HepG2 (cell line): ENCODE data around the gene ZNF771. TPM values are rescaled to one million over a fixed set of nuclear protein-coding genes. Genes with fewer than 3 reads are reported as not detected.

Source experiments
- ATF7-NPFF ChIP-seq: sonication (generic); formaldehyde crosslinking; IDR thresholded peaks from 2 replicates; pipeline ENCODE4 v1.8.1; 2023; ENCODE audit warnings: mild to moderate bottlenecking, low read depth, missing genetic modification reagents, moderate library complexity
- DNMT3B ChIP-seq: conservative IDR thresholded peaks from 2 replicates; pipeline ENCODE4 v1.6.1; 2016; ENCODE audit warnings: missing biosample characterization, control low read depth
- GABPA ChIP-seq, 2 experiments: IDR thresholded peaks; 2 replicates each; pipeline ENCODE4 v1.6.1; 2011 to 2016; ENCODE audit warnings: low read depth in 2 of 2, low read length in 1 of 2, missing biosample characterization in 1 of 2, missing genetic modification characterization in 1 of 2
- KDM4B ChIP-seq: sonication (generic); formaldehyde crosslinking; IDR thresholded peaks from 2 replicates; pipeline ENCODE4 v1.4.0; 2020; ENCODE audit warnings: missing genetic modification reagents
- KDM5A ChIP-seq: fragments of 200-600 bp; sonication (generic); IDR thresholded peaks from 2 replicates; pipeline ENCODE4 v1.7.0; 2018; ENCODE audit warnings: antibody characterized with exemption, mild to moderate bottlenecking, low read length, borderline replicate concordance
- KLF15 ChIP-seq: sonication (generic); formaldehyde crosslinking; IDR thresholded peaks from 2 replicates; pipeline ENCODE4 v1.8.1; 2023; ENCODE audit warnings: borderline replicate concordance, mild to moderate bottlenecking, inconsistent platforms, missing genetic modification reagents, mixed read lengths
- ZBTB8A ChIP-seq: sonication (generic); formaldehyde crosslinking; IDR thresholded peaks from 2 replicates; pipeline ENCODE4 v1.4.0; 2020; ENCODE audit warnings: mild to moderate bottlenecking, low read depth, missing genetic modification reagents, borderline replicate concordance
- ZFAT ChIP-seq: sonication (generic); formaldehyde crosslinking; conservative IDR thresholded peaks from 2 replicates; pipeline ENCODE4 v1.8.1; 2023; ENCODE audit warnings: missing genetic modification reagents, inconsistent platforms
- ZNF225 ChIP-seq: sonication (generic); formaldehyde crosslinking; IDR thresholded peaks from 2 replicates; pipeline ENCODE4 v1.4.0; 2020; ENCODE audit warnings: mild to moderate bottlenecking, missing genetic modification reagents
- ZNF230 ChIP-seq: sonication (generic); formaldehyde crosslinking; IDR thresholded peaks from 2 replicates; pipeline ENCODE4 v1.4.0; 2020; ENCODE audit warnings: mild to moderate bottlenecking, missing genetic modification reagents
- ZNF274 ChIP-seq: sonication (generic); formaldehyde crosslinking; IDR thresholded peaks from 2 replicates; pipeline ENCODE4 v1.5.1; 2020; ENCODE audit warnings: mild to moderate bottlenecking, missing genetic modification reagents
- ZNF331 ChIP-seq: sonication (generic); formaldehyde crosslinking; IDR thresholded peaks from 2 replicates; pipeline ENCODE4 v1.4.0; 2020; ENCODE audit warnings: missing genetic modification reagents
- ZNF510 ChIP-seq: sonication (generic); formaldehyde crosslinking; IDR thresholded peaks from 2 replicates; pipeline ENCODE4 v1.4.0; 2020; ENCODE audit warnings: low read depth, mild to moderate bottlenecking, missing genetic modification reagents
- ZNF546 ChIP-seq: sonication (generic); formaldehyde crosslinking; conservative IDR thresholded peaks from 2 replicates; pipeline ENCODE4 v1.8.1; 2023; ENCODE audit warnings: mild to moderate bottlenecking, missing genetic modification reagents
- ZNF83 ChIP-seq: sonication (generic); formaldehyde crosslinking; IDR thresholded peaks from 2 replicates; pipeline ENCODE4 v1.4.0; 2020; ENCODE audit warnings: missing genetic modification reagents, mild to moderate bottlenecking, borderline replicate concordance
- polyA plus RNA-seq, 8 experiments: library from polyadenylated mRNA; depleted of rRNA in 3 of 8; stranded (reverse) in 7 of 8; unstranded in 1 of 8; fragments of >200 nt; fragmentation: Illumina TruSeq in 4 of 8; extraction: Trizol in 4 of 8; gene quantifications; 2 replicates each; pipeline versions ENCODE4 v1.2.1 to v1.2.3, GENCODE V29; 2011 to 2016; ENCODE audit warnings: low read depth in 4 of 8, missing spikeins in 1 of 8, mixed read lengths in 1 of 8; ENCODE audit not compliant: insufficient read depth in 1 of 8
- total RNA-seq, 5 experiments: library from RNA; depleted of rRNA; stranded (reverse); fragments of >200 nt; fragmentation: Illumina TruSeq; extraction: Trizol; gene quantifications; 2 replicates each; pipeline ENCODE4 v1.2.3, GENCODE V29; 2016; ENCODE audit warnings: low read depth in 1 of 5
- TF ChIP-seq, protein P1 (sequence below): sonication (generic); formaldehyde crosslinking; IDR thresholded peaks from 2 replicates; pipeline ENCODE4 v1.8.1; 2023; ENCODE audit warnings: mild to moderate bottlenecking, missing genetic modification reagents
- TF ChIP-seq, protein P2 (sequence below): sonication (generic); formaldehyde crosslinking; IDR thresholded peaks from 2 replicates; pipeline ENCODE4 v1.4.0; 2020; ENCODE audit warnings: missing genetic modification reagents
- TF ChIP-seq, protein P3 (sequence below): IDR thresholded peaks from 2 replicates; pipeline ENCODE4 v1.6.1; 2016
- TF ChIP-seq, protein P4 (sequence below): sonication (generic); formaldehyde crosslinking; IDR thresholded peaks from 2 replicates; pipeline ENCODE4 v1.8.1; 2023; ENCODE audit warnings: mild to moderate bottlenecking, inconsistent platforms, moderate library complexity, missing genetic modification reagents, borderline replicate concordance
- TF ChIP-seq, protein P5 (sequence below): sonication (generic); formaldehyde crosslinking; IDR thresholded peaks from 2 replicates; pipeline ENCODE4 v1.9.0; 2021; ENCODE audit warnings: missing genetic modification reagents, mild to moderate bottlenecking, borderline replicate concordance

ZNF771 gene
- total and polyA plus RNA-seq, 2 of the 13 experiments (the other 11 are each of a cell fraction or from before 2014, with no cell fraction given) = 5.0 to 11.8 TPM

DNA sequence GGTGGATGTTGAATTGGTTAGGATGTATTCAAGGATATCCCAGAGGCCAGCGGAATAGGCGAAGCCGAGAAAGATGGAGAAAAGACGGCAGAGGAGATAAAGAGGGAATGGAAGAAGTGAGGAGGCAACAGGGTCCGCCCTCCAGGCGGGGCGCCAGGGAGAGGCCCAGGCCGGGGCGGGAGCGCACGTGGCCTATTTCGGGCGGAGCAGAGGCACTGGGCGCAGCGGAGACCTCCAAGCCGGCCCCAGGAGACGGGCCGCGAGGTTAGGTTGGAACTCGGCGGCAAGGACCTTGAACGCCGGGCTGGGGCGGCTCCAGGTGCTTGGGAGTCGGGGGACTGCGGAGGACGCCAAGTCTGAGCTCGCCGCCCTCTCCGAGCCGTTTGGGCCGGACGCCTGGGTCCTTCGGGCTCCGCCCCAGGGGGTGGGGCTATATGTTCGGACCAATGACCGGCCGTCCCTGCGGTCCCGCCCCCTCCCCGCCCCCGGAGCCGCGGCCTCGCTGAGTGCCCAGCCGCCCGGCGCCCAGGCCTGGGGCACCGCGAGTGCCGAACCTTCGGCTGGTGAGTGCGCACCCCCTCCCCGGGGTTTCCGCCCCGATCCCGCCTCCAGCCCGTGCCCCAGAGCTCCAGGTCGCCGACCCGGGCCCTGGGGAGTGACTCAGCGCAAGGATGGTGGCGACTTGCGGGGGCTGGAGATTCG lies at the start of gene ZNF771 (continued):
- TF ChIP-seq, protein P1, sequence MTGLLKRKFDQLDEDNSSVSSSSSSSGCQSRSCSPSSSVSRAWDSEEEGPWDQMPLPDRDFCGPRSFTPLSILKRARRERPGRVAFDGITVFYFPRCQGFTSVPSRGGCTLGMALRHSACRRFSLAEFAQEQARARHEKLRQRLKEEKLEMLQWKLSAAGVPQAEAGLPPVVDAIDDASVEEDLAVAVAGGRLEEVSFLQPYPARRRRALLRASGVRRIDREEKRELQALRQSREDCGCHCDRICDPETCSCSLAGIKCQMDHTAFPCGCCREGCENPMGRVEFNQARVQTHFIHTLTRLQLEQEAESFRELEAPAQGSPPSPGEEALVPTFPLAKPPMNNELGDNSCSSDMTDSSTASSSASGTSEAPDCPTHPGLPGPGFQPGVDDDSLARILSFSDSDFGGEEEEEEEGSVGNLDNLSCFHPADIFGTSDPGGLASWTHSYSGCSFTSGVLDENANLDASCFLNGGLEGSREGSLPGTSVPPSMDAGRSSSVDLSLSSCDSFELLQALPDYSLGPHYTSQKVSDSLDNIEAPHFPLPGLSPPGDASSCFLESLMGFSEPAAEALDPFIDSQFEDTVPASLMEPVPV = peak; percentile 86
- TF ChIP-seq, protein P2, sequence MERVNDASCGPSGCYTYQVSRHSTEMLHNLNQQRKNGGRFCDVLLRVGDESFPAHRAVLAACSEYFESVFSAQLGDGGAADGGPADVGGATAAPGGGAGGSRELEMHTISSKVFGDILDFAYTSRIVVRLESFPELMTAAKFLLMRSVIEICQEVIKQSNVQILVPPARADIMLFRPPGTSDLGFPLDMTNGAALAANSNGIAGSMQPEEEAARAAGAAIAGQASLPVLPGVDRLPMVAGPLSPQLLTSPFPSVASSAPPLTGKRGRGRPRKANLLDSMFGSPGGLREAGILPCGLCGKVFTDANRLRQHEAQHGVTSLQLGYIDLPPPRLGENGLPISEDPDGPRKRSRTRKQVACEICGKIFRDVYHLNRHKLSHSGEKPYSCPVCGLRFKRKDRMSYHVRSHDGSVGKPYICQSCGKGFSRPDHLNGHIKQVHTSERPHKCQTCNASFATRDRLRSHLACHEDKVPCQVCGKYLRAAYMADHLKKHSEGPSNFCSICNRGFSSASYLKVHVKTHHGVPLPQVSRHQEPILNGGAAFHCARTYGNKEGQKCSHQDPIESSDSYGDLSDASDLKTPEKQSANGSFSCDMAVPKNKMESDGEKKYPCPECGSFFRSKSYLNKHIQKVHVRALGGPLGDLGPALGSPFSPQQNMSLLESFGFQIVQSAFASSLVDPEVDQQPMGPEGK = peak; percentile 27
- TF ChIP-seq KDM5A (peak; percentile 55; the same call in 1 of the 2 replicates), ZNF546 (CRISPR knock-in tag) (0 out of 2 replicates have a peak, but pooled peaks have one; percentile 22), ZFAT (CRISPR knock-in tag) (no peak), ZBTB8A (CRISPR knock-in tag) (peak; percentile 96), KDM4B (CRISPR knock-in tag) (no peak; the same call in 1 of the 2 replicates), ZNF274 (CRISPR knock-in tag) (peak; percentile 95), ZNF331 (CRISPR knock-in tag) (peak; percentile 74), KLF15 (CRISPR knock-in tag) (peak; percentile 96), ATF7-NPFF (CRISPR knock-in tag) (peak; percentile 84), DNMT3B (CRISPR knock-in tag) (no peak), ZNF225 (no peak), GABPA (IDR thresholded peaks at IDR 0.05; ENCODE audit: low read depth, low read length) (no peak), GABPA (CRISPR knock-in tag; IDR thresholded peaks at IDR 0.05; ENCODE audit: low read depth) (no peak), ZNF83 (peak; percentile 49), ZNF510 (CRISPR knock-in tag) (peak; percentile 97; the same call in 1 of the 2 replicates), ZNF230 (CRISPR knock-in tag) (peak; percentile 93; the same call in 1 of the 2 replicates)
- TF ChIP-seq, protein P3, sequence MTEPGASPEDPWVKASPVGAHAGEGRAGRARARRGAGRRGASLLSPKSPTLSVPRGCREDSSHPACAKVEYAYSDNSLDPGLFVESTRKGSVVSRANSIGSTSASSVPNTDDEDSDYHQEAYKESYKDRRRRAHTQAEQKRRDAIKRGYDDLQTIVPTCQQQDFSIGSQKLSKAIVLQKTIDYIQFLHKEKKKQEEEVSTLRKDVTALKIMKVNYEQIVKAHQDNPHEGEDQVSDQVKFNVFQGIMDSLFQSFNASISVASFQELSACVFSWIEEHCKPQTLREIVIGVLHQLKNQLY = no peak
- TF ChIP-seq, protein P4, sequence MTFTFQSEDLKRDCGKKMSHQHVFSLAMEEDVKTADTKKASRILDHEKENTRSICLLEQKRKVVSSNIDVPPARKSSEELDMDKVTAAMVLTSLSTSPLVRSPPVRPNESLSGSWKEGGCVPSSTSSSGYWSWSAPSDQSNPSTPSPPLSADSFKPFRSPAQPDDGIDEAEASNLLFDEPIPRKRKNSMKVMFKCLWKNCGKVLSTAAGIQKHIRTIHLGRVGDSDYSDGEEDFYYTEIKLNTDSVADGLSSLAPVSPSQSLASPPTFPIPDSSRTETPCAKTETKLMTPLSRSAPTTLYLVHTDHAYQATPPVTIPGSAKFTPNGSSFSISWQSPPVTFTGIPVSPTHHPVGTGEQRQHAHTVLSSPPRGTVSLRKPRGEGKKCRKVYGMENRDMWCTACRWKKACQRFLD (CRISPR knock-in tag) = peak; percentile 94; the same call in 1 of the 2 replicates
- TF ChIP-seq, protein P5, sequence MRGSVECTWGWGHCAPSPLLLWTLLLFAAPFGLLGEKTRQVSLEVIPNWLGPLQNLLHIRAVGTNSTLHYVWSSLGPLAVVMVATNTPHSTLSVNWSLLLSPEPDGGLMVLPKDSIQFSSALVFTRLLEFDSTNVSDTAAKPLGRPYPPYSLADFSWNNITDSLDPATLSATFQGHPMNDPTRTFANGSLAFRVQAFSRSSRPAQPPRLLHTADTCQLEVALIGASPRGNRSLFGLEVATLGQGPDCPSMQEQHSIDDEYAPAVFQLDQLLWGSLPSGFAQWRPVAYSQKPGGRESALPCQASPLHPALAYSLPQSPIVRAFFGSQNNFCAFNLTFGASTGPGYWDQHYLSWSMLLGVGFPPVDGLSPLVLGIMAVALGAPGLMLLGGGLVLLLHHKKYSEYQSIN (CRISPR knock-in tag) = no peak
